ENCODE results near the gene ROBO3. TPM values are rescaled to one million over a fixed set of nuclear protein-coding genes. Genes with fewer than 3 reads are reported as not detected.

Gene ROBO3
- total and polyA plus RNA-seq, 10 of the 15 experiments (the other 5 are each of a cell fraction or from before 2014, with no cell fraction given) = 0.10 to 0.63 (median 0.31) TPM; not detected in 2

DNA sequence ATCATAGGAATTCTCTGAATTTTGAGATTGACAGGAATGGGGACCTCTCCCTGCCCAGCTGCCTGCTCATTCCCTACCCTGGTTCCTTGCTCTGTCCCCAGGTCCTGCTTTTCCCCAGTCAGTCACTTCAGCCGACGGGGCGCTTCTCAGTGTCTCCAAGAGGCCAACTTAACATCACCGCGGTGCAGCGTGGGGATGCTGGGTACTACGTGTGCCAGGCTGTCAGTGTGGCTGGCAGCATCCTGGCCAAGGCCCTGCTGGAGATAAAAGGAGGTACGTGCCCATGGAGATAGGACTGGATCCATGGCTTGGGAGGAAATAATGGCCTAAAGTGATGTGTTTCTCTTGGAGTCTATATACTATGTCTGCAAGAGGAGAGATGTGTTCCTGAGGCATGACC, 7.0 kb downstream of the ROBO3 start (continued):
- TF ChIP-seq, protein P1, sequence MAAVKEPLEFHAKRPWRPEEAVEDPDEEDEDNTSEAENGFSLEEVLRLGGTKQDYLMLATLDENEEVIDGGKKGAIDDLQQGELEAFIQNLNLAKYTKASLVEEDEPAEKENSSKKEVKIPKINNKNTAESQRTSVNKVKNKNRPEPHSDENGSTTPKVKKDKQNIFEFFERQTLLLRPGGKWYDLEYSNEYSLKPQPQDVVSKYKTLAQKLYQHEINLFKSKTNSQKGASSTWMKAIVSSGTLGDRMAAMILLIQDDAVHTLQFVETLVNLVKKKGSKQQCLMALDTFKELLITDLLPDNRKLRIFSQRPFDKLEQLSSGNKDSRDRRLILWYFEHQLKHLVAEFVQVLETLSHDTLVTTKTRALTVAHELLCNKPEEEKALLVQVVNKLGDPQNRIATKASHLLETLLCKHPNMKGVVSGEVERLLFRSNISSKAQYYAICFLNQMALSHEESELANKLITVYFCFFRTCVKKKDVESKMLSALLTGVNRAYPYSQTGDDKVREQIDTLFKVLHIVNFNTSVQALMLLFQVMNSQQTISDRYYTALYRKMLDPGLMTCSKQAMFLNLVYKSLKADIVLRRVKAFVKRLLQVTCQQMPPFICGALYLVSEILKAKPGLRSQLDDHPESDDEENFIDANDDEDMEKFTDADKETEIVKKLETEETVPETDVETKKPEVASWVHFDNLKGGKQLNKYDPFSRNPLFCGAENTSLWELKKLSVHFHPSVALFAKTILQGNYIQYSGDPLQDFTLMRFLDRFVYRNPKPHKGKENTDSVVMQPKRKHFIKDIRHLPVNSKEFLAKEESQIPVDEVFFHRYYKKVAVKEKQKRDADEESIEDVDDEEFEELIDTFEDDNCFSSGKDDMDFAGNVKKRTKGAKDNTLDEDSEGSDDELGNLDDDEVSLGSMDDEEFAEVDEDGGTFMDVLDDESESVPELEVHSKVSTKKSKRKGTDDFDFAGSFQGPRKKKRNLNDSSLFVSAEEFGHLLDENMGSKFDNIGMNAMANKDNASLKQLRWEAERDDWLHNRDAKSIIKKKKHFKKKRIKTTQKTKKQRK (IDR thresholded peaks at IDR 0.05; ENCODE audit: low read depth, low read length) = no peak
- TF ChIP-seq, protein P2, sequence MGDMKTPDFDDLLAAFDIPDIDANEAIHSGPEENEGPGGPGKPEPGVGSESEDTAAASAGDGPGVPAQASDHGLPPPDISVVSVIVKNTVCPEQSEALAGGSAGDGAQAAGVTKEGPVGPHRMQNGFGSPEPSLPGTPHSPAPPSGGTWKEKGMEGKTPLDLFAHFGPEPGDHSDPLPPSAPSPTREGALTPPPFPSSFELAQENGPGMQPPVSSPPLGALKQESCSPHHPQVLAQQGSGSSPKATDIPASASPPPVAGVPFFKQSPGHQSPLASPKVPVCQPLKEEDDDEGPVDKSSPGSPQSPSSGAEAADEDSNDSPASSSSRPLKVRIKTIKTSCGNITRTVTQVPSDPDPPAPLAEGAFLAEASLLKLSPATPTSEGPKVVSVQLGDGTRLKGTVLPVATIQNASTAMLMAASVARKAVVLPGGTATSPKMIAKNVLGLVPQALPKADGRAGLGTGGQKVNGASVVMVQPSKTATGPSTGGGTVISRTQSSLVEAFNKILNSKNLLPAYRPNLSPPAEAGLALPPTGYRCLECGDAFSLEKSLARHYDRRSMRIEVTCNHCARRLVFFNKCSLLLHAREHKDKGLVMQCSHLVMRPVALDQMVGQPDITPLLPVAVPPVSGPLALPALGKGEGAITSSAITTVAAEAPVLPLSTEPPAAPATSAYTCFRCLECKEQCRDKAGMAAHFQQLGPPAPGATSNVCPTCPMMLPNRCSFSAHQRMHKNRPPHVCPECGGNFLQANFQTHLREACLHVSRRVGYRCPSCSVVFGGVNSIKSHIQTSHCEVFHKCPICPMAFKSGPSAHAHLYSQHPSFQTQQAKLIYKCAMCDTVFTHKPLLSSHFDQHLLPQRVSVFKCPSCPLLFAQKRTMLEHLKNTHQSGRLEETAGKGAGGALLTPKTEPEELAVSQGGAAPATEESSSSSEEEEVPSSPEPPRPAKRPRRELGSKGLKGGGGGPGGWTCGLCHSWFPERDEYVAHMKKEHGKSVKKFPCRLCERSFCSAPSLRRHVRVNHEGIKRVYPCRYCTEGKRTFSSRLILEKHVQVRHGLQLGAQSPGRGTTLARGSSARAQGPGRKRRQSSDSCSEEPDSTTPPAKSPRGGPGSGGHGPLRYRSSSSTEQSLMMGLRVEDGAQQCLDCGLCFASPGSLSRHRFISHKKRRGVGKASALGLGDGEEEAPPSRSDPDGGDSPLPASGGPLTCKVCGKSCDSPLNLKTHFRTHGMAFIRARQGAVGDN (IDR thresholded peaks at IDR 0.05) = no peak
- TF ChIP-seq SREBF2 (IDR thresholded peaks at IDR 0.05; ENCODE audit: low read length) = no peak
- no peak for TF ChIP-seq SUZ12 (IDR thresholded peaks at IDR 0.05; ENCODE audit: unreplicated experiment)
- TF ChIP-seq NR2F1 (conservative IDR thresholded peaks at IDR 0.05) = no peak
- TF ChIP-seq IKZF2 (IDR thresholded peaks at IDR 0.05) = no peak
- TF ChIP-seq DPF2 (IDR thresholded peaks at IDR 0.05) = no peak
